ENCODE data around the gene PRSS57.

GRCh38 chr19:648305-648704, 46.9 kb downstream of the PRSS57 start:
- TF ChIP-seq KAT7 (CRISPR knock-in tag; IDR thresholded peaks at IDR 0.05; ENCODE audit: borderline replicate concordance): no peak
- no peak for TF ChIP-seq ELF1 (CRISPR knock-in tag; IDR thresholded peaks at IDR 0.05)
- TF ChIP-seq ZNF260 (CRISPR knock-in tag; IDR thresholded peaks at IDR 0.05; ENCODE audit: borderline replicate concordance, low read depth): no peak
- no peak for TF ChIP-seq USF2 (IDR thresholded peaks at IDR 0.05; ENCODE audit: low read depth, low read length)
- TF ChIP-seq USF2 (CRISPR knock-in tag; IDR thresholded peaks at IDR 0.05; ENCODE audit: borderline replicate concordance): no peak

Data from HepG2 (cell line).